GM21619 (cell line): ENCODE results near the gene KRTAP10-7.
"Not testable (repeated sequence)": the region's sequence is repeated elsewhere in the genome, so short reads cannot be mapped to it uniquely, and the experiment has no call there.

ENCODE experiments used
- ATAC-seq: cut with Tn5 transposase; IDR thresholded peaks from one replicate; pipeline ENCODE4 v1.9.1; 2021; ENCODE audit not compliant: unreplicated experiment

The KRTAP10-7 gene

DNA sequence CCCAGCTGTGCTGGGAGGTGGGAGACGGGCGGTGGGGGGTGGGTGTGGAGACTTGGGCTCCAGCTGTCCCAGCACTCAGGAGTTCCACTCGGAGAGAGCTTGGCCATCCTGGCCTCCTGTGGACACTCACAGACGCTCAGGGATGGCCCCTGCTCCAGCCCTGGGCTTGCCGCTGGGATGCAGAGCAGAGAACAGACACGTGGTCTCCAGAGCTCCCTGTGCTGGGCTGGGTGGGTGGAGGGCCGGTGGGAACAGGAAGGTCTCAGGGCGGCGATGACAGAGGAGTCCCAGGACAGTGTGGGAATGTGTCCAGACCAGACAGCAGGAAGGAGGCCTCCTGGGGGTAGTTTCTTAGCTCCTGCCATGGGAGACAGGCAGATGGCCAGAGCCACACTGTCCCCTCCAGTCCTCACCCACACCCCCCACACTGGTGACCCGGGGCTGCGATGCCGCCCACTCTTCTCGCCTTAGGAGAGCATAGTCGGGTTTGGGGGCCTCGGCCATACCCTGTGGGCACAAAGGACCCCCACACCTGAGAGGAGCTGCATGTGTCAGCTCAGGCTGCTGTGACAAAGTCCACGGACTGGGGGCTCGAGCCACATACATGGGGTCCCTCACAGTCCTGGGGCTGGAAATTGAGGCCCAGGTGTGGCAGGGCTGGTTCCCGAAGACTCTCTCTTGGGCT, 28.5 kb downstream of the KRTAP10-7 start:
- no peak for ATAC-seq

DNA sequence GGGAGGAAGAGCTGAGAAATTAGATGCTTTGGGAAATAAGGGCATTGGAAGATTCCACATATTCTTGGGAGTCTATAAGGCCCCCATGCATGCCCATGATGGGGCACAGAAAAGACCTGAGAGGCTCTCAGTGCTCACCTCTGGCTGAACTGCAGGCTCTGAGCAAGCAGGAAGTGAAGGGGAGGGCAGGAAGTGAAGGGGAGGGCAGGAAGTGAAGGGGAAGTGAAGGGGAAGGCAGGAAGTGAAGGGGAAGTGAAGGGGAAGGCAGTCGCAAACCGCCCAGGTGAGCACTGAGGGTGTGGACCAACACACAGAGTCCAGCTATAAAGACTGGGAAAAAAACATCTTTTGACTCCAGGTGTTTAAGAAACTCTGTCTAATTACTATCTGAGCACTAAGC, 30.0 kb downstream of the KRTAP10-7 start:
- ATAC-seq = no peak

DNA sequence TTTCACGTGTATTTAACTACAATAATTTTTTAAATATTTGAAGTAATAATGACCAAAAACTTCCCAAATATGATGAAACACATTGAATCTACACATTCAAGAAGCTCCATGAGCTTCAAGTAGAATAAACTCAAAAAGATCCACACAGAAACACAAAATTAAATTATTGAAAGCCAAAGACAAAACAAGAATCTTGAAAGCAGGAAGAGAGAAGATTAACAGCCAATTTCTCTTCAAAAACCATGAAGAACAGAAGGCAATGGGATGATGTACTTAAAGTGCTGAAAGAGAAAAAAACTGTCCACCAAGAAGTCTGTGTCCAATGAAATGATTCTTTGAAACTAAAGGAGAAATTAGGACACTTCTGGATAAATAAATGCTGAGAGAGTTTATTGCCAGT, 31.7 kb downstream of the KRTAP10-7 start:
- no peak for ATAC-seq

DNA sequence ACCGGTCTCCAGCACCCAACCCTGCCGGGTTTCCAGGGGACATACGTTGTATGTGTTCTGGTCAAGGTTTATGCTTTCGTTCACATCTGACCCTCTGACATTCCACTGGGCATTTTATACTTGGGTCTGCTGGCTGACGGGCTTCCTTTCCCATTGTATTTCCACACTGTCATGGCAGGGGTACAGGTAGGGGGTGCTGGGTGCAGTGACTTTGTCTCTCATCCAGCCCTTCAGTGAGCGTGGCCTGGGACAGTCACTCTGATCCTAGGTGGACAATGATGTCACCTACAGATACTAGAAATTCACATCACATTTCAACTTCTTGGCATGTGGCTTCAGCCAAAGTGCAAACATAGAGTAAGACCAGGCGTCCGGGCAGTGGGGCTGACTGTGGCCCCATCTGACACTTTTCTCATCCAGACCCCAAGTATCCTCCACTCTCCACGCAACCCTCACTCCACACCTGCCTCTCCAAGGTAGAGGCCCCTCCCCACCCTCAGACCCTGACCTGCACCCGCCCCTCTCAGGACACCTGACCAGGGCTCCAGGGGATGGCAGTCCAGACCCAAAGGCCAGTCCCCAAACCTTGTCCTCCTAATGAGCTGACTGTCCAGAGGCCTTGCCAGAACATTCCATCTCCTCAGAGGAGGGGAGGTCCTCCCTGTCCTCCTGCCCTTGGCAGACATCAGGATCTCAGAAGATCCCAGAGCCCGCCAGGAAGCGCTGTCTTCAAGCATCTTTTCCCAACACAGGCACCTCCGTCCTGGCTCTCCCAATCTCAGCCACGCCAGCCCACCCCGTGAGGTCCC, 36.0 kb downstream of the KRTAP10-7 start:
- ATAC-seq = no peak

DNA sequence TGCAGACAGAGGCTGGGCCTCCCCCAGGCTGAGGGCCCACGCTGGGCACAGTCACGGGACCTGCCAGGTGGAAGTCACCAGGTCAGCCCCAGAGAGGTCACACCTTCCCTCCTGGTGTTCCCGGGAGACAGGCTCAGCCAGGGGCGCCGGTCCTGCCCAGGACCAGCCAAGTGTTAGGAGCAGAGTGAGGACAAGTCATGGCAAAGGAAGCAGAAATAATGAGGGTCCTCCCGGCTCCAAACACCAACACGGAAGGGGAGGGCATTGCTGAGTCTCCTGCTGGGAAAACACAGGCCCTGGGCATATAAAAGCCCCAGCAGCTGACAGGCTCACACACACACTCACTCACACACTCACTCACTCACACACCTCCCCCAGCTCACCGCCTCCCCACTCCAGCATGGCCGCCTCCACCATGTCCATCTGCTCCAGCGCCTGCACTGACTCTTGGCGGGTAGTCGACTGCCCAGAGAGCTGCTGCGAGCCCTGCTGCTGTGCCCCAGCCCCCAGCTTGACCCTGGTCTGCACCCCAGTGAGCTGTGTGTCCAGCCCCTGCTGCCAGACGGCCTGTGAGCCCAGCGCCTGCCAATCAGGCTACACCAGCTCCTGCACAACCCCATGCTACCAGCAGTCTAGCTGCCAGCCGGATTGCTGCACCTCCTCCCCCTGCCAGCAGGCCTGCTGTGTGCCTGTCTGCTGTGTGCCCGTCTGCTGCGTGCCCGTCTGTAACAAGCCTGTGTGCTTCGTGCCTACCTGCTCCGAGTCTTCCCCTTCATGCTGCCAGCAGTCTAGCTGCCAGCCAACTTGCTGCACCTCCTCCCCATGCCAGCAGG, 36.8 kb downstream of the KRTAP10-7 start, which contains the start of gene KRTAP10-10:
Gene KRTAP10-10 (plus strand): TSS at position 339 of the 833 bp plus-strand sequence. CDS start 62 bp downstream, at position 401.
- no peak for ATAC-seq

DNA sequence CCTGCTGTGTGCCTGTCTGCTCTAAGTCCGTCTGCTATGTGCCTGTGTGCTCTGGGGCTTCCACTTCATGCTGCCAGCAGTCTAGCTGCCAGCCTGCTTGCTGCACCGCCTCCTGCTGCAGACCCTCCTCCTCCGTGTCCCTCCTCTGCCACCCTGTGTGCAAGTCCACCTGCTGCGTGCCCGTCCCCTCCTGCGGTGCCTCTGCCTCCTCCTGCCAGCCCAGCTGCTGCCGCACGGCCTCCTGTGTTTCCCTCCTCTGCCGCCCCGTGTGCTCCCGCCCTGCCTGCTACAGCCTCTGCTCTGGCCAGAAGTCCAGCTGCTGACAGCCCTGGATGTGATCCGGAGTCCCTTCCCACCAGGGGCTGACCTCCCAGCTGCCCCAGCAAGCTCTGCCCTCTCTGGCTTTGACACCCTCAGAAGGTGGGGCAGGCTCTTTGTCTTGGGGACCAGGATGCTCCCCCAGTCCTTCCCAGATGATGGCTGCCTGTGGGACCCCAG, 37.5 kb downstream of the KRTAP10-7 start:
- not testable (repeated sequence) for ATAC-seq

DNA sequence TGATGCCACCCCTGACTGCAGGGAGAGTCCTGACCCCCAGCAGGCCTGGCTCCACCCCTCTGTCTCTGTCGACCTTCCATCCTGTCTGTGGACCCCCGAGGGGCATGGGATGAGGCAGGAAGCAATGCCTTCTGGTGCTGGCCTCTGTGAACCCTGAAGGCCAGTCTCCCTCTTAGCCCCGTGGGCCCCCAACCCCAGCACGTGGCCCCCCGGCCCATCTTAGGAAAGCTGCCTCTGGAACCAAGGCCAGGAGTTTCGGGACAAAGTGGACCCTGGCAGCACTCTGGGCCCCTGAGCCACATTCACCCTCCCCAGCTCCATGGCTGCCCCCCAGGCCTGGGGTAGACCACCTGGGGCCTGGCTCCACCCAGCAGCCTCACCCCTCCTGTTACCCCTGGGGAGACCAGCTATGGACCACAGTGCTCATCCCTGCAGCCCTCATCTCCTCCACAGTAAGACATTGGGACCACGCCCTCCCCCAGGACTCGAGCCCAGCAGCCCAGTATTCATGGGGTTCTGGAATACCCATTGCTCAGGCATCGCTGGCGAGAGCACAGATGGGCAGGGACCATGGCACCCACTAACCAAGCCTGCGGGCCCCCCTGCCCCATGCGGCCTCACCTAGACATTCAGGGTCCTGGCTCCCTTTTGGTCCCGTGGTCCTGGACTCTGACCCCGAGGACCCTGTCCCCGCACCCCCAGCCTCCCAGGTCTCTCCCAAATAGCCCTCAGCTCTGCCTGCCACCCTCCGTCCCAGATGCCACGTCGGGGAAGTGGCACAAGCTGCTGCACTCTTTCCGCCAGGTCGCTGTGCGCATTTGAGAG, 38.3 kb downstream of the KRTAP10-7 start:
- not testable (repeated sequence) for ATAC-seq

DNA sequence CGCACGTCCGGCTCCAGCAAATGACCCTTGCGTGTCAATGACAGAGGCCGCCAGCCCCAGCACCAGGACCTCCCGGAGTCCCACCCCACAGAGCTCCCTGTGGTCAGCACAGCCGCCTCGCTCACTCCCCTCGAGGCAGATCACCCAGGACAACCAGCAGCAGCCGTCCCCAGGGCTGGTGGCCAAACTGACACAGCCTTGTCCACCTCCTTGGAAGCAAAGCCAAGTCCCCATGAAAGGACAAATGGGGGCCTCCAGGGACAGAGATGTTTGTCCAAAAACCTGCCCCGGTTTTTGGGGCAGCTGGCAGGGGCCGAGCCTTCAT, 38.9 kb downstream of the KRTAP10-7 start:
- ATAC-seq = no peak

DNA sequence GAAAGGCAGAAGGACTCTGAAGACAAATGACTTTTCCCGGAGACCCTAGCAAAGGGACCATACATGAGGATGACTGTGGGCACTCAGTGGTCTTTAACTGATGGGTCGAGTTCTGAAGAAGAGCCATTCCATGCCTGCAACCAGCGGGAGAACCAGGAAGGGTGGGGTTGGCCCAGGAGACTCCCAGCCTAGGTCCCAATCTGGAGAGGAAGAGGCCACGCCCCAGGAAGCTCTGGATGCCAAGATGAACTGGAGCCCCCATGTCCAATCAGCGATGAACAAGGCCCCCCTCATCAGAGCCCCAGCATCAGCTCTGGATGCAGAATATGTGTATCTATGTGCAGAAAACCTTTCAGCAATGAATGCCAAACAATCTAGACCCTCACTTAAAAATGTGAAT, 40.4 kb downstream of the KRTAP10-7 start:
- ATAC-seq = no peak

DNA sequence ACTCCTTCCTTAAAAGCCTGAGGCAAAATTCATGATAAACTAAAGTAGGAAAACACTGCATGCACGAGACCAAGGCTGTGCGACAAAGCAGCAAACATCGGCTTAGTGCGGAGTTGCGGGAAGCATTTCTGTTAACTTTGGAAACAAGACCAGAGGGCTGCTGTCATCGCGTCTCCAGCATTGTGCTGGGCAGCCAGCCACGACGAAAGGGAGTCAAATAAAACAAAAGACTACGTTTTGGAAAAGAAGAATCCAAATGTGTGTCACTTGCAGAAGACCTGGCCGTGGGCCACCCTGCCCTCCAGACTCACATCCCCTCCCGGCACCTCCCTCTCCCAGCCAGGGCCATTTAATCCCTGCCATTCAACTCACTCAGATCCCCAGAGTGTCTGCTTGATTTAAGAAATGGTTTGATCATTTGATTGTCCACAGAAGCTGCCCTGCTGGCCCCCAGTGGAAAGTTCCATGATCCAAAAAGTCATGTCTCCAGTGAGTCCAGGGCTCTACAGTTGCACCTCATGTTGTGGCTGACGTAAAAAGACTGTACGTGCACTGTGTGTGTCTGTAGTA, 43.4 kb downstream of the KRTAP10-7 start:
- no peak for ATAC-seq

DNA sequence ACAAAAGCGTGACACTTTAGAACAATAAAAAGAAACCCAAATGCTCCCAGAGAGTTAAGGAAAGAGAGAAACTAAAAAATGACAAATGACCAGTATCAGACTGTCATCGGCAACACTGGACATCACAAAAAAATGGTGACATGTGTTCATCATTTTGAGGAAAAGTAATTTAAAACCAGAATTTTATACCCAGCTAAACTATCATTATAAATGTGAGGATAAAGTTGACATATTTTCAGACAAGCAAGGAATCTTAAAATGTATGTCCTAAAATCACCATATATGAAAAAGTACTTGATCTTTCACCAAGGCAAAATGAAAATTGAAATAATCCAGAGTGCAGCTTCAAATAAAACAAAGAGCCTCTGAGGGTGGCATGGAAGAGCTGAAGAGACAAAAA, 44.5 kb downstream of the KRTAP10-7 start:
- ATAC-seq = no peak

DNA sequence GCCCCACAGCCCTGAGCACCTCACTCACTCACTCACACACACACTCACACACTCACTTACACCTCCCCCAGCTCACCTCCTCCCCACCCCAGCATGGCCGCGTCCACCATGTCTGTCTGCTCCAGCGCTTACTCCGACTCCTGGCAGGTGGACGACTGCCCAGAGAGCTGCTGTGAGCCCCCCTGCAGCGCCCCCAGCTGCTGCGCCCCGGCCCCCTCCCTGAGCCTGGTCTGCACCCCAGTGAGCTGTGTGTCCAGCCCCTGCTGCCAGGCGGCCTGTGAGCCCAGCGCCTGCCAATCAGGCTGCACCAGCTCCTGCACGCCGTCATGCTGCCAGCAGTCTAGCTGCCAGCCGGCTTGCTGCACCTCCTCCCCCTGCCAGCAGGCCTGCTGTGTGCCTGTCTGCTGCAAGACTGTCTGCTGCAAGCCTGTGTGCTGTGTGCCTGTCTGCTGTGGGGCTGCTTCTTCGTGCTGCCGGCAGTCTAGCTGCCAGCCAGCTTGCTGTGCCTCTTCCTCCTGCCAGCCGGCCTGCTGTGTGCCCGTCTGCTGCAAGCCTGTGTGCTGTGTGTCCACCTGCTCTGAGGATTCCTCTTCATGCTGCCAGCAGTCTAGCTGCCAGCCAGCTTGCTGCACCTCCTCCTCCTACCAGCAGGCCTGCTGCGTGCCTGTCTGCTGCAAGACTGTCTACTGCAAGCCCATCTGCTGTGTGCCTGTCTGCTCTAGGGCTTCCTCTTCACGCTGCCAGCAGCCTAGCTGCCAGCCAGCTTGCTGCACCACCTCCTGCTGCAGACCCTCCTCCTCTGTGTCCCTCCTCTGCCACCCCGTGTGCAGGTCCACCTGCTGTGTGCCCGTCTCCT, 46.2 kb downstream of the KRTAP10-7 start, which contains the start of gene KRTAP10-11:
Gene KRTAP10-11 (plus strand): TSS at position 49 of the 856 bp plus-strand sequence. CDS start 45 bp downstream, at position 94.
- ATAC-seq = not testable (repeated sequence)

DNA sequence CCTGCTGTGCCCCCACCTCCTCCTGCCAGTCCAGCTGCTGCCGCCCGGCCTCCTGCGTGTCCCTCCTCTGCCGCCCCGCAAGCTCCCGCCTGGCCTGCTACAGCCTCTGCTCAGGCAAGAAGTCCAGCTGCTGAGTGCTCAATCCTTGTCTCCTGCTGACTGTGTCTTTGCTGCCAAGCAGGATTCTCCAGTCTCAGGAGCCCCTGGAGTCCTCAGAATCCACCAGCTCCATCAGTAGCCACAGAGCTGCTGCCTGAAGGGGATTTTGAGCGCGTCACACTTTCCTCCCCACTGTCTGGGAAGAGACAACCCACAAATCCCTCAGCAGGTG, 46.8 kb downstream of the KRTAP10-7 start:
- ATAC-seq = no peak

DNA sequence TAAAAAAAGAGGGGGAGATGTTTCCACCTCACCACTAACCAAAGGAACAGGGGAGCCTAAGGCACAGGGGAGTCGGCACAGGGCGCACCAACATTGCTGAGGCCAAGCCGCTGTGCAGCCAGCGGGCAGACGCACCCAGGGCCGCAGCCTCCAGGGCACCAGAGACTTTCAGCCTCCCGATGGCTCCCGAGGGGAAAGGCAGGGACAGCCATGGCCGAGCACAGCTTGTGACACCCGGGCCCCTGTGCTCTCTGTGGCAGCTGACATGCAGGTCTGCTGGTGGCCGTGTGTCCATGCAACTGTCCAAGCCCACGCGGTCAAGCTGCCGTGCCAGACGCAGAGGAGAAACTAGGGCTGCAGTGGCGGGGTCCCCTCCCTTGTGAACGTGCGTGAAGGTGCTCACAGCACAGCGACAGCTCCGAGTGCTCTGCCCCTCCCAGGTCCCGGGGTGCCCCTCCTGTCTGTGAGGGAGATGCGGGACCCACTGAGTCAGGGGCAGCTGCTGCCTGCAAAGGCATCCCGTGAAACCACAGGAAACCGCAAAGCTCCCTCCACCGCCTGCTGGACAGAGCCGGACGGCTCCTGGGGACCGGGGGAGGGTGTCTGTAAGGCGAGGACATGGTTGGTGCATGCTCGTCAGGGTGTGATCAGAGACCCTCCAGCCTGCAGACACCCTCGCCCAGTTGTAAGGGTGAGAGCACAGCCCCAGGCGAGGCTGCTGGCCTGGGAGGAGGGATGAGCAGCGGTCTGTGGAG, 48.3 kb downstream of the KRTAP10-7 start:
- ATAC-seq = no peak

DNA sequence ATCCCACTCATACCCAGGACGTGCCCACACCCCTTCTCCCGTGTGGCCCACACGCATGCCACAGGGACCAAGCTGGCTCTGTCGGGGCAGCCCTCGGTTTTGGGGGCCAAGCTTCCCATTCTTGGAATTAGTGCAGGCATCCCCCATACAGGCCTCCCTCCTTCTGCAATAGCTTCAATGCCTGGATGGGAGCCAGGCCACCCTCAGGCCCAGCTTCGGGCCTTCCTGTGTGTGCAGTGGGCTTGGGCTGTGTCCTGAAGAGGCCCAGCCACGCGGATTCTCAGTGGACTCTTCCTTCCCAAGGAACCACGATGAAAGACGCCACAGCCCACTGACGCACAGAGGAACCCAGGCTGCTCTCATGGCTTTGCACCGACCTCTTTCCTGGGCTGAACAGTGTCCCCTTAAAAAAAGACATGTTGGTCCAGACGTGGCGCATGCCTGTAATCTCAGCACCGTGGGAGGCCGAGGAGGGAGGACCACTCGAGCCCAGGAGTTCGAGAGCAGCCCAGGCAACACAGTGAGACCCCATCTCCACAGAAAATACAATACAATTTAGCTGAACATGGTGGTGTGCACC, 49.2 kb downstream of the KRTAP10-7 start:
- ATAC-seq = no peak

DNA sequence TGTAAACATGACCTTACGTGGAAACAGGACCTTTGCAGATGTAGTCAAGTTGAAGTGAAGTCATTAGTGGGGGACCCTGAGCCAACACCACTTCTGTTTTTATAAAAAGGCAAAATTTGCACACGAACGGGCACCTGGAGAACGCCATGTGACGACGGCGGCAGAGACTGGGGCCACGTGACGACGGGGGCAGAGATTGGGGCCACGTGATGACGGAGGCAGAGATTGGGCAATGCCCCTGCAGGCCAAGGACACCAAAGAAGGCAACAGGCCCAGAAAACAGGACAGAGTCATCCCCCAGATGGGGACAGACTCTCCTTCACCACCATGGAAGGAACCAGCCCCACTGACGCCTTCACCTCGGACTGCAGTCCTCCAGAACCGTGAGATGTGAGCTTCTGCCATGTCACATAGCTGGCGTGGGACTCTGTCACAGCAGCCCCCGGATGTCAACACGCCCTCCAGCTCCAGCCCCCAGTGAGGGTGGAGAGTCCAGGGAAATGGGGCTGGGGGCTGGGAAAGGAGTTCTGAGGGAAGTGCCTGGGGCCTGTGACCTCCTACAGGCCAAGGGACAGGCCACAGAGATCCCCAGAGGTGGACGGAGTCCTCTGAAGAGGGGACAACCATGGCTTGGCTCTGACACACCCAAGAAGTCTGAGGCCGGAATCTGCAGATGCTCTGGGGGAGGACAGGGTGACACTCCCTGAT, 50.0 kb downstream of the KRTAP10-7 start:
- ATAC-seq = no peak

DNA sequence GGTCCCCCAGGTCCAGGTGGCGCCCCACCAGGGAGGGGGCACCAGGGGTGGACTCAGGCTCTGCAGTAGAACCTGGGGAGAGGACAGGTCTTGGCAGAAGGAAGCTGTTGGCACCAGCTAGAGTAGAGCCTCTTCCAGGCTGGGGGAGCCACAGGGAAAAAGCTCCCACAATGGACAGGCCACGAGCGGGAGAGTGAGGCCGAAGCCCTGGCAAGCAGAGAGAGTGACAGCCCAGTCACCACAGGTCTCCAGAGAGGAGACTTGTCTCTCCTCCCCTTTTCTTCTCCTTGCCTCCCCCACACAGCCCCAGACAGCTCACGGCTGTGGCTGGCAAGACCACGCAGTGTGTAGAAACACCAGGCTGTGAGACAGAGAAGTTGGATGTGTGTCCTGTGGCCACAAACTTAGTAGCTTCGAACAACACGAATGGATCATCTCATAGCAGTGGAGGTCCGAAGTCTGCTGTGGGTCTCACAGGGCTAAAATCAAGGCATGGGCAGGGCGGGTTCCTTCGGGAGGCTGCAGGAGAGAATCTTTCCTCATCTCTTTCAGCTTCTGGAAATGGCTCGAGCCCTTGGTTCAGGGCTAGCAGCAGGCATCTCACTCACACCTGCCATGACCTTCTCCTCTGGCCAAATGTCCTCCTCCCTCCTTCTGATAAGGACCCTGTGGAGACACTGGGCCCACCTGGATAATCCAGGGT, 50.7 kb downstream of the KRTAP10-7 start:
- ATAC-seq = no peak
